Testis (tissue), 5 donors: ENCODE data around the gene RAB21. TPM values are rescaled to one million over a fixed set of nuclear protein-coding genes. Genes with fewer than 3 reads are reported as not detected.

Experiments
- DNase-seq: peaks from one replicate; pipeline ENCODE4 v3.0.0-alpha.2; 2019
- H3K27ac ChIP-seq, 2 donors: fragments of 200-600 bp; sonication (generic); one replicate each; pipeline ENCODE4 v1.5.1; 2019
- H3K27me3 ChIP-seq: fragments of 200-600 bp; sonication (generic); one replicate; pipeline ENCODE4 v1.5.1; 2019
- H3K36me3 ChIP-seq: fragments of 200-600 bp; sonication (generic); one replicate; pipeline ENCODE4 v1.5.1; 2017; ENCODE audit warnings: low read depth; ENCODE audit errors: missing control alignments
- H3K4me1 ChIP-seq: fragments of 200-600 bp; sonication (generic); one replicate; pipeline ENCODE4 v1.5.1; 2019
- H3K4me3 ChIP-seq, 2 donors: fragments of 200-600 bp; sonication (generic); one replicate each; pipeline ENCODE4 v1.5.1; 2017 to 2019
- H3K9me3 ChIP-seq: fragments of 200-600 bp; sonication (generic); one replicate; pipeline ENCODE4 v1.5.1; 2017
- CTCF ChIP-seq, 3 experiments: fragments of 450-650 bp in 2 of 3; fragments of 200-600 bp in 1 of 3; sonication (generic) in 1 of 3; IDR thresholded peaks; one replicate each; pipeline ENCODE4 v1.5.1; 2016 to 2019; ENCODE audit warnings: antibody characterized with exemption in 3 of 3, mild to moderate bottlenecking in 2 of 3, moderate library complexity in 1 of 3
- POLR2A ChIP-seq: fragments of 450-650 bp; IDR thresholded peaks from one replicate; pipeline ENCODE4 v1.6.1; 2017; ENCODE audit warnings: antibody characterized with exemption, mild to moderate bottlenecking, moderate library complexity
- WGBS, 2 donors: methylation state at CpG; one replicate each; pipeline ENCODE4 v1.1.5; 2018; 5-methylcytosine and 5-hydroxymethylcytosine counted together
- intact Hi-C: fragments of 100-400 bp; cut with DNase I; formaldehyde crosslinking; loops from one replicate; pipeline ENCODE4 v1.15.1; 2023; ENCODE audit warnings: low total_unique reads
- long read RNA-seq, 2 donors: transcript quantifications; one replicate each; lab custom pipeline, GENCODE V29; 2026
- polyA plus RNA-seq: library from polyadenylated mRNA; stranded (reverse); fragments of 350-450 nt; fragmentation: Illumina TruSeq; extraction: RNeasy Lipid Tissue Mini Kit (QIAGEN cat#74804); gene quantifications from one replicate; pipeline ENCODE4 v1.2.3, GENCODE V29; 2014; ENCODE audit warnings: low read depth, low replicate concordance; ENCODE audit not compliant: insufficient read depth
- total RNA-seq, 2 donors: library from RNA; depleted of rRNA; stranded (reverse); fragments of >200 nt; gene quantifications; one replicate each; pipeline ENCODE4 v1.2.3, GENCODE V29; 2016

Gene RAB21
- total RNA-seq (10 to 100 TPM; 13.3 to 27.1 TPM), polyA plus RNA-seq (56.9 TPM)
- long read RNA-seq, donor 1, full-length matches to known transcripts = 30 of 30 reads
- long read RNA-seq, donor 1, partial matches to known transcripts = 0 of 30 reads
- long read RNA-seq, donor 1, other reads (novel, unspliced or antisense) = 0 of 30 reads
- long read RNA-seq, donor 2, full-length matches to known transcripts = 15 of 15 reads
- long read RNA-seq, donor 2, partial matches to known transcripts = 0 of 15 reads
- long read RNA-seq, donor 2, other reads (novel, unspliced or antisense) = 0 of 15 reads

- DNase-seq = peak; percentile 99
- Histone ChIP-seq H3K9me3 (no peaks in the 10 kb centered on the region), H3K4me3 (peak within 1 kb of the TSS; percentile 77 to 89), H3K36me3 (no peaks in the 10 kb centered on the region), H3K27me3 (no peaks in the 10 kb centered on the region), H3K4me1 (peaks cover 15% of the 10 kb centered on the region), H3K27ac (peak within 1 kb of the TSS; percentile 93 to 97)
- intact Hi-C loops = no loop called here
- TF ChIP-seq CTCF (IDR thresholded peaks at IDR 0.05) (peak; percentile 13 to 44 (median 21)), POLR2A (peak; percentile 77)
- 1 to 10% methylated on average over 3 to 41 of the region's 56 CpGs for WGBS, 2 donors
These were observed at the start of gene RAB21 for GRCh38 chr12:71754461-71755145. TSS of gene RAB21 (plus strand) at chr12:71754863. CDS start at chr12:71755130, 267 bp downstream.

- no peak overlapping the region for H3K4me3 ChIP-seq
- 88 to 95% methylated on average over 2 of the region's 2 CpGs for WGBS, 2 donors
- H3K4me1 ChIP-seq = no peaks in the 10 kb centered on the region
- DNase-seq = no peak
- H3K27me3 ChIP-seq = no peaks in the 10 kb centered on the region
- intact Hi-C loops = no loop called here
- no peaks in the 10 kb centered on the region for H3K36me3 ChIP-seq
- H3K9me3 ChIP-seq = no peaks in the 10 kb centered on the region
- TF ChIP-seq POLR2A (no peak), CTCF (IDR thresholded peaks at IDR 0.05) (no peak)
- H3K27ac ChIP-seq = no peak overlapping the region
These were observed 49.7 kb upstream of the RAB21 start for GRCh38 chr12:71704920-71705319.

- intact Hi-C loops = no loop called here
- no peaks in the 10 kb centered on the region for H3K9me3 ChIP-seq
- TF ChIP-seq CTCF (IDR thresholded peaks at IDR 0.05) = no peak
- no peak for TF ChIP-seq POLR2A
- no peaks in the 10 kb centered on the region for H3K27me3 ChIP-seq
- no peaks in the 10 kb centered on the region for H3K4me1 ChIP-seq
- no peaks in the 10 kb centered on the region for H3K36me3 ChIP-seq
- no peak overlapping the region for H3K4me3 ChIP-seq
- 53 to 96% methylated on average over 1 of the region's 1 CpG for WGBS, 2 donors
- no peak overlapping the region for H3K27ac ChIP-seq
- no peak for DNase-seq
These were observed 46.0 kb upstream of the RAB21 start for GRCh38 chr12:71708658-71709057.

GRCh38 chr12:71710276-71711125, 44.2 kb upstream of the RAB21 start:
- no peak for TF ChIP-seq CTCF (IDR thresholded peaks at IDR 0.05)
- TF ChIP-seq POLR2A = no peak
- 90 to 95% methylated on average over 7 of the region's 7 CpGs for WGBS, 2 donors
- H3K9me3 ChIP-seq = no peaks in the 10 kb centered on the region
- no peak for DNase-seq
- H3K36me3 ChIP-seq = no peaks in the 10 kb centered on the region
- no peak overlapping the region for H3K4me3 ChIP-seq
- no peak overlapping the region for H3K27ac ChIP-seq
- H3K4me1 ChIP-seq = no peaks in the 10 kb centered on the region
- intact Hi-C loops = no loop called here
- H3K27me3 ChIP-seq = no peaks in the 10 kb centered on the region
